Liver (tissue), 9 donors: ENCODE measurements around the gene NPIPA5. TPM values are rescaled to one million over a fixed set of nuclear protein-coding genes. Genes with fewer than 3 reads are reported as not detected.
"Not testable (repeated sequence)": the region's sequence is repeated elsewhere in the genome, so short reads cannot be mapped to it uniquely, and the experiment has no call there.

Experiments
- DNase-seq: peaks from one replicate; pipeline ENCODE4 v3.0.0-alpha.2; 2017; ENCODE audit warnings: low spot score
- H3K27ac ChIP-seq, 2 donors: one replicate each; pipeline ENCODE4 v1.7.0; 2013; ENCODE audit warnings: inconsistent platforms in 2 of 2, low read length in 2 of 2, control low read depth in 1 of 2, low read depth in 1 of 2, mild to moderate bottlenecking in 1 of 2
- H3K27me3 ChIP-seq, 4 donors: one replicate each; pipeline versions ENCODE4 v1.6.1 to v1.7.0; 2013; ENCODE audit warnings: low read length in 3 of 4, inconsistent platforms in 1 of 4, mild to moderate bottlenecking in 1 of 4, moderate library complexity in 1 of 4; ENCODE audit not compliant: control insufficient read depth in 4 of 4, insufficient read depth in 4 of 4
- H3K36me3 ChIP-seq, 4 donors: one replicate each; pipeline versions ENCODE4 v1.6.1 to v1.7.0; 2013; ENCODE audit warnings: low read length in 3 of 4, mild to moderate bottlenecking in 3 of 4, low read depth in 1 of 4, moderate library complexity in 1 of 4; ENCODE audit not compliant: control insufficient read depth in 4 of 4, insufficient read depth in 3 of 4
- H3K4me1 ChIP-seq, 4 donors: one replicate each; pipeline versions ENCODE4 v1.6.1 to v1.7.0; 2013; ENCODE audit warnings: low read length in 3 of 4, mild to moderate bottlenecking in 3 of 4, moderate library complexity in 1 of 4; ENCODE audit not compliant: control insufficient read depth in 4 of 4, insufficient read depth in 4 of 4
- H3K4me3 ChIP-seq, 3 donors: one replicate each; pipeline versions ENCODE4 v1.6.1 to v1.7.0; 2013; ENCODE audit warnings: low read length in 3 of 3, control low read depth in 1 of 3, low read depth in 1 of 3, mild to moderate bottlenecking in 1 of 3
- H3K9ac ChIP-seq, 2 donors: one replicate each; pipeline ENCODE4 v1.7.0; 2013; ENCODE audit warnings: low read length in 2 of 2, mild to moderate bottlenecking in 2 of 2, moderate library complexity in 2 of 2, control low read depth in 1 of 2, low read depth in 1 of 2
- H3K9me3 ChIP-seq, 4 donors: one replicate each; pipeline versions ENCODE4 v1.6.1 to v1.7.0; 2013; ENCODE audit warnings: low read length in 3 of 4; ENCODE audit not compliant: control insufficient read depth in 4 of 4
- CTCF ChIP-seq: fragments of 150-350 bp; IDR thresholded peaks from 2 replicates; pipeline ENCODE4 v1.5.1; 2017; ENCODE audit warnings: improper control_type of control experiment, low read depth, low read length; ENCODE audit not compliant: missing input control
- EGR1 ChIP-seq, 2 donors: IDR thresholded peaks; 2 replicates each; pipeline ENCODE4 v1.6.1; 2016 to 2018; ENCODE audit warnings: antibody characterized with exemption in 2 of 2, low read depth in 2 of 2
- GABPA ChIP-seq, 2 donors: IDR thresholded peaks in 1 of 2; conservative IDR thresholded peaks in 1 of 2; 2 replicates each; pipeline ENCODE4 v1.6.1; 2016; ENCODE audit warnings: antibody characterized with exemption in 2 of 2, mild to moderate bottlenecking in 1 of 2, moderate library complexity in 1 of 2
- HNF4A ChIP-seq, 2 donors: conservative IDR thresholded peaks; 2 replicates each; pipeline ENCODE4 v1.6.1; 2016; ENCODE audit warnings: antibody characterized with exemption in 2 of 2, mild to moderate bottlenecking in 2 of 2
- JUND ChIP-seq, 2 donors: IDR thresholded peaks; 2 replicates each; pipeline ENCODE4 v1.6.1; 2016; ENCODE audit warnings: antibody characterized with exemption in 2 of 2
- NR2F2 ChIP-seq: IDR thresholded peaks from 2 replicates; pipeline ENCODE4 v1.6.1; 2016; ENCODE audit warnings: antibody characterized with exemption
- RXRA ChIP-seq, 2 donors: IDR thresholded peaks; 2 replicates each; pipeline ENCODE4 v1.6.1; 2017 to 2018; ENCODE audit warnings: antibody characterized with exemption in 2 of 2, mild to moderate bottlenecking in 1 of 2
- TAF1 ChIP-seq: conservative IDR thresholded peaks from 2 replicates; pipeline ENCODE4 v1.6.1; 2016; ENCODE audit warnings: antibody characterized with exemption, mild to moderate bottlenecking
- ZBTB33 ChIP-seq: IDR thresholded peaks from 2 replicates; pipeline ENCODE4 v1.6.1; 2016; ENCODE audit warnings: antibody characterized with exemption
- WGBS: extraction: QIAGEN DNeasy Blood & Tissue Kit; methylation state at CpG from one replicate; pipeline ENCODE4 v1.1.7; 2013; 5-methylcytosine and 5-hydroxymethylcytosine counted together
- polyA plus RNA-seq, 2 donors: library from polyadenylated mRNA; stranded (reverse) in 1 of 2; unstranded in 1 of 2; fragments of 200-250 nt in 1 of 2; fragments of >200 nt in 1 of 2; fragmentation: Nextera tagmentation in 1 of 2; extraction: Ambion mirVana in 1 of 2; gene quantifications; one replicate each; pipeline versions ENCODE4 v1.2.1 to v1.2.3, GENCODE V29; 2013 to 2015
- total RNA-seq, 2 donors: library from RNA; depleted of rRNA; stranded (reverse); fragments of >200 nt; gene quantifications; one replicate each; pipeline ENCODE4 v1.2.3, GENCODE V29; 2014
- donor health status: healthy.
- donor health status: healthy.
- donor health status: healthy.
- donor health status: healthy.
- donor health status: healthy.

The NPIPA5 gene
- total and polyA plus RNA-seq, 4 donors, result 1.0 to 5.1 (median 1.8) TPM; not detected in 1

DNA sequence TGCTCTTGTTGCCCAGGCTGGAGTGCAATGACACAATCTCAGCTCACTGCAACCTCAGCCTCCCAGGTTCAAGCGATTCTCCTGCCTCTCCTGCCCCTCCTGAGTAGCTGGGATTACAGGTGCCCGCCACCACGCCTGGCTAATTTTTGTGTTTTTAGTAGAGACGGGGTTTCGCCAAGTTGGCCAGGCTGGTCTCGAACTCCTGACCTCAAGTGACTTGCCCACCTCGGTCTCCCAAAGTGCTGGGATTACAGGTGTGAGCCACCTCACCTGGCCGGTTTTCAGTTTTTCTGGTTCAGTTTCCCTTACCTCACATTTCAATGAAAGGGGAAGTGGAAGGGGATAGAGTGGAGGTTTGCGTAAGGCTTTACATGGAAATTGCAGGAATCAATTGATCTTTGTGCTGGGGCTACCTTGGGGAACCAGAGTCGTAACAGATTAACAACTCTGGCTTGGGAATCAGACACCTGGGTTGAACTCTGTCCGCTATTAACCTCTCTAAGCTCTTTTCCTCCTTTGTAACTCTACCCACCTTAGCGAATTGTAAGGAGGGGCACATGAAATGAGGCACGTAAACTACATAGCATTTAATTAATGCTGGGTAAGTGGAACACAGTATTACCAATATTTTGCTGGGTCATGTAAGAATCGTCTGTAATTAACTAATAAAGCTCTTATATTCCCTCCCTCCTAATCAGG, 20.7 kb upstream of the NPIPA5 start (continued):
- TF ChIP-seq CTCF (no peak), ZBTB33 (peak; percentile 82), TAF1 (no peak), JUND (IDR thresholded peaks at IDR 0.05) (peak; percentile 77 to 88), EGR1 (IDR thresholded peaks at IDR 0.05; ENCODE audit: low read depth in 2 of 2) (peak; percentile 48 to 93), NR2F2 (peak; percentile 37), GABPA (IDR thresholded peaks at IDR 0.05 in 1 of 2, conservative IDR thresholded peaks at IDR 0.05 in 1 of 2) (peak in 1 of 2 donors; percentile 74), HNF4A (conservative IDR thresholded peaks at IDR 0.05) (peak; percentile 88 to 94)

GRCh38 chr16:15396948-15397594, 19.0 kb upstream of the NPIPA5 start:
- Histone ChIP-seq H3K9me3 (no peaks in the 10 kb centered on the region), H3K4me1 (peaks cover 3 to 32% (median 18%) of the 10 kb centered on the region in 4 donors), H3K27ac (peak overlapping the region; percentile 38 to 59), H3K9ac (no peak overlapping the region), H3K4me3 (peak overlapping the region in 1 of 3 donors; percentile 79), H3K36me3 (peaks cover 0 to 1% (median 0%) of the 10 kb centered on the region in 4 donors), H3K27me3 (no peaks in the 10 kb centered on the region)
- 60% methylated on average over 11 of the region's 11 CpGs for WGBS
- TF ChIP-seq RXRA (IDR thresholded peaks at IDR 0.05) (peak in 1 of 2 donors; percentile 17), HNF4A (conservative IDR thresholded peaks at IDR 0.05) (no peak)
- no peak for DNase-seq

DNA sequence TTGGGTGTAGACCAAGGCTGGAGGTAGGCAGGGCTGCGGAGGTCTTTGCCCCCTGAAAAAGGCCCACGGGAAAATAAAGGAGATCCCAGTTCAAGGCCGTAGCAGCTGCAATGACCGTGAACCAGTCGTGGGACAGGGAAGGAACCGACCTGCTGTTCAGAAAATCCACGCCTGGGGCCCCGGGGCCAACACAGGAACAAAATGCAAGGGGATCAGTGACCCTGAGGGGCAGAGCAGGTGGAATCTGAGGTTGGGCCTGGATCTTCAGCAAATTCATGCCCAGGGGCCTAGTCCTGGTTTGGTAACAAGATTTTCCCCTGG, 18.4 kb upstream of the NPIPA5 start:
- WGBS, result 28% methylated on average over 8 of the region's 8 CpGs
- Histone ChIP-seq H3K27ac (peak overlapping the region; percentile 59 to 77), H3K9ac (peak overlapping the region; percentile 28 to 54), H3K4me3 (peak overlapping the region; percentile 1 to 79 (median 76)), H3K4me1 (peaks cover 3 to 32% (median 18%) of the 10 kb centered on the region in 4 donors)
- DNase-seq, H3K36me3 ChIP-seq, H3K9me3 ChIP-seq, H3K27me3 ChIP-seq: not testable (repeated sequence)
